Limb (tissue), 2 donors: Measurements from ENCODE around the gene PNCK.

Experiments
- DNase-seq, 2 donors: peaks; one replicate each; pipeline ENCODE4 v3.0.0-alpha.2; 2016; ENCODE audit errors: extremely low spot score in 2 of 2

PNCK gene

DNA sequence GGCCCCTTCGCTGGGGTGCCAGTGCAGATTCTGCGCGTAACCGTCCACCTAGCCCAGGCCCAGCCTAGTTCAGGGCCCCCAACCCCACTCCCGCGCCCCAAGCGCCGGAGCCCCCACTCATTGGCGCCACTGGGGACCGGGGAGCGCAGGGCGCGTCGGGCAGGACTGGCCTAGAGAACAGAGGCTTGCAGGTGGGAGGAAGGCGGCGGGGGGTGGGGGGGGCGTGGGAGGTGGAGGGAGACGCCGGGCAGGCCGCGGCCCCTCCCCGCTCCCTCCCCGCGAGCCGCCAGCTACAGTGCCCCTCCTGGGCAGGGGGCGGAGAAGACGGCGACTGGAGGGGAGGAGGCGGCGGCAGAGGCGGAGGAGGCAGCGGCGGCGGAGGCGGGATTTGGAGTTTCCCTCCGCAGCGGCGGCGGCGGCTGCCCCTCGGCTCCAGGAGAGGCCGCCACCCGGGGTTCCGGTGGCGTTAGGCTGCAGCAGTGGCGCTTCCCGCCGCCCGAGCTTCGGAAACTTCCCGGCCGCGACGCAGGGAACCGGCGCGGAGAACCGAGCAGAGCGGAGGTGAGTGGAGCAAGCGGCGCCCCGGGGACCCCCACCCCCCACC lies 31.5 kb downstream of the PNCK start:
- peak in 1 of 2 donors; percentile 37 for DNase-seq

- DNase-seq, result no peak
Observed at GRCh38 chrX:153641627-153642026, 32.0 kb downstream of the PNCK start.

GRCh38 chrX:153640736-153641575 lies 32.7 kb downstream of the PNCK start:
- no peak for DNase-seq

- DNase-seq, result no peak
Observed at GRCh38 chrX:153640045-153640686, 33.4 kb downstream of the PNCK start.

DNA sequence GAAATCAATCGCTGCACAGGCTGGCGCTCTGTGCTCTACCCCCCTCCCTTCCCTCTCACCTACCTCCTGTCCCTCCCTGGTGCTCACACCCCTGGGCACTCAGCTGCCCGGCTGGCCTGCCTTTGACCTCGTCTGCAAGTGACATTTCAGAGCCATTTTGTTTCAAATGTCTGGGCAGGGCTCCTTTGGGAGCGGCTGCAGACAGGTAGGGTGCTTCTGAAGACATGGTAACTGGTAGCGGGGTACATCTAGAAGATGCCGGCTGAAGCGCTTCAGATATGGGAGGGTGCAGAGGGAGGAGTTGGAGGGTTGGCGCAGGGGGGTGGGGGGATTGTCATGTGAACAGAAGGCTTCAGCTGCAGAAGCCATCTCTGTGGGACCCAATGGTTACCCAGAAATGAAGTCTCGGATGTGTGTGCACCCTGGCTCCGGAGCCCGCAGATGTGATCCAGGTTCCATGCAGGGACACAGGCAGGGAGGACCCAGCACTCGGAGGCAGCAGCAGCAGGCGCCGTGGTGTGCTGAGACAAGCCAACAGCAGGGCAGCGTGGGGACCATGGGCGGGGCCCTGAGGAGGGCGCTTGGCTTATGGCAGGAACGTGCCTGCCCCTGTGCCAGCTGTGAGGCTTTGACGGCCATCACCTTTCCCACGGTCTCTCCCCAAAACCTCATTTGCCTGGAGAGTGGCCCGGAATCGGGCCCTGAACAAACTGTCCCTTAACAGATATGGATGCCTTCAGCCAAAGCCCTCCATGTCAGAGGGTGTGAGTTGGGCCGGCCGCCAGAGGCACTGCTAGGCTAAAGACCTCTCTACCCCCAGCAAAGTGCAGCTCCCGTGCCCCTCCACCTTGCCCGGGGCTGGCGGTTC lies 34.2 kb downstream of the PNCK start:
- DNase-seq, result no peak

- no peak for DNase-seq
Observed at GRCh38 chrX:153638436-153639176, 35.0 kb downstream of the PNCK start.

DNA sequence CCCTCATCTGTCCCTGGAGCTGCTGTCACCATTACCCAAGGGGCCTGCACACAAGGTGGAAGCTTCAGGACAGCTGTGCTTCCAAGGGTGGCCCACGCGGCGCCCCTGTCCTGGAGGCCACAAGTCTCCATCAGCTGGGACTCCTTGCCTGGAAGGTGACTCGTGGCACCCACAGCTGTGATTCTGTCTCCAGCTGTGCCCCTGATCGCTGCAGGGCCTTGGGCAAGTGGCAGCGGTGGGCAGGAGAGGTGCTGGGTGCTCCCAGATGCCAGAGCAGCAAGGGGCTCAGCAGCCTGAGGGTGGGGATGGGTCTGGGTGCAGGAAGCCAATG lies 35.6 kb downstream of the PNCK start:
- DNase-seq, result no peak

DNA sequence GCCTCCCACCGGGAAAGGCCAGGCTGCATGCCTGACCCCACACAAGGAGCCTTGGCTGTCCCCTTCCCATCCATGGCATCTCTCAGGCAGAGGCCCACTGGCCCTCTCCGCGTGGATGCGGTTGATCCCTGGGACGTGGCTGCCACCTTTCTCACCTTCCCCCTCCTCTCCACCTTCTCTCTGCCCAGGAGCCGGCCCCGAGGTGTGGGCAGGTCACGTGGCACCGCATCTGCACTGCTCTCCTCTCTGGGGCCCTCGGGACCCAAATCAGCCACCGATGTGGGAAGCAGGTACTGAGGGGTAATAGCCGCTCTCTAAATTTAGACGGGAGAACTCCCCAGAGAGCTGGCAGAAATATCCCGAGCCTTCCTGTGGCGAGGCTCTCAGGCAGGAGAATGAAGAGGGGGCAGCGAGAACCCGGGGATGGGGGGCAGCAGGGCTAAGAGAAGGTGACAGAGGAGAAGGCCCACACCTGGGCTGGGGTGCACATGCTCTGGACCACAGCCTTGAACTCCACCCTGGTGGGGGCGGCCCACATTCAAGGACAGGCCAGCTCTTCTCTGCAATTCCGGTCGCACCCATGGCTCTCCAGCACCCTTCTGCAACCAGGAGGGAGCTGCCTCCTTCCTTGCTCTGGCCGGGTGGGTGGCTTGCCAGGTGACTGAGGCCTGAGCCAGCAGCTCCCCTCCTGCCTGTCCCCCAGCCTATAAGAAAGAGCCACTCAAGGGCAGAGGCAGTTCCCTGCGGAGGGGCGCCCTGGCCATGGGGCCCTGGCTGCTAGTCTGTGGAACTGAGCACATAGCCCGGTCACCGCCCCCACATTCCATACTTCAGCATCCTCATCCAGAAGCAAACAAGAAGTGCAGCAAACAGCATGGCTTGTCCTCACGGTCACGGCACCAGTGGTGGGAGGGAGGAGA lies 36.2 kb downstream of the PNCK start:
- no peak for DNase-seq

DNA sequence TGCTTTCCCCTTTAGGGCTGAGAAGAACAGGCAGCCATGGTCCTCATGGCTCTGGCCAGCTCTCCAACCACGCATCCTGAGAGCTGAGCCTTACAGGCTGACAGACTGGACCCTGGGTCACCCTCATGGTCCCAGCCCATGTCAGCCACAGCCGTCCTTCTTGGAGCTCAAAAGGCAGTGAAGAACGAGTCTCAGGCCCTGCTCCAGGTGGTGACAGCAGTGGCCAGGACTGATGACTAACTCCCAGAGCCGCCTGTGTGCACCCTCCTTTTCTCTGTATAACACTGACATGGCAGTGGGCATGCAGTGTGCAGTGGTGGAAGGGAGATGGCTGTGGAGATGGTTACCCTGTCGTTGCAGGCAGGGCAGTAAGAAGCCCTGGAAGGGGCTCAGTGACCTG lies 36.9 kb downstream of the PNCK start:
- no peak for DNase-seq

GRCh38 chrX:153635788-153636668 lies 37.6 kb downstream of the PNCK start:
- no peak for DNase-seq

DNA sequence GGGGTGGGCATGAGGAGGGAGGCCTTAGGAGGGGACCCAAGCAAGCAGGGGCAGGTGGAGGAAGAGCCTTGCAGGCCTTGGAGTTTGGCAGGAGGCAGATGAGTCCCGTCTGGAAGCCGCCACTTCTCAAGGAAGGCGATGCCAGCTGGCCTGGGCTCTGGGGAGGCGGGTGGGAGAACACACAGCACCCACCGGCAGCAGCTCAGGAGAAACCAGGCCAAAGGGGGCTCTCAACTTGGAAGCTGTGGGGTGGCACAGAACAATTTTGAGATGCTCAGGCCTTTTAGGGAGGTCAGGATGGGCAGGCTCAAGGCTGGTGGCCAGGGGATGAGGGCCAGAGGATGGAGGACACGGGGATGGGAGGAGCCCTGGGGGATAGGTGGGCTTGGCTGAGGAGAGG lies 38.2 kb downstream of the PNCK start:
- no peak for DNase-seq

DNA sequence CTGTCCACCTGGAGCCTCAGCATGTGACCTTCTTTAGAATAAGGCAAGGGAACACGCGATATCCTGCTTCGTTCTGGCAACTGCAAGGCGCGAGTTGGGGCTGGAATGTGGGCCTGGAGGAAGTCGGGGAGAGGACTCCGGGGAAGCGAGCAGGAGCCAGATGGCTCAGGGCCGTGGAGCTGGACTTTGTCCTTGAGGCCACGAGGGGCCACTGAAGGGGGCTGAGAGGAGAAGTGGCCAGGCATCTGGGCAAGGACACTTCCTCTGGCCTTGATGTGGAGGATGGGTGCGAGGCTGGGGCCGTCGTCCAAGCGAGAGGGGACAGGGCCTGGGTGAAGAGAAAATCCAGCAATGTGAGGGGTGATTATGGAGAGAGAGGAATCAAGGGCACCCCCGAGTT lies 38.8 kb downstream of the PNCK start:
- no peak for DNase-seq

DNA sequence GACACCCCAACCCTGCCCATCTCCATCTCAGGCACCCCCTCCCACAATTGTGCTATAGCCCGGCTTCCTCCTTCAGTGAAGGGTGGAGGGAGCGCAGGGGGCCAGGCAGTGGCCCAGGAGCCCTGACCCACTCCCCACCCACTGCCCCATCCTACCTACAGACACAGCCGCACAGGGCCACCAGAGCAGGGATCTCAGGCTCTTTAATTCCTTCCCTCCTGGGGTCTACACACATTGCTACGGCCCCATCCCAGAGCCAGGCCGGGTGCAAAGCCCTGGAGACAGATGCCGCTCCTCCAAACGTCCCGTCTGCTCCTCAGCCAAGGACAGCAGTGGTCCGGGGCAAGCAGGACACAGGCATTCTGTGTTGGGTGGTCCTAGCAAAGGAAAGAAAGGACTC lies 39.4 kb downstream of the PNCK start:
- no peak for DNase-seq

DNA sequence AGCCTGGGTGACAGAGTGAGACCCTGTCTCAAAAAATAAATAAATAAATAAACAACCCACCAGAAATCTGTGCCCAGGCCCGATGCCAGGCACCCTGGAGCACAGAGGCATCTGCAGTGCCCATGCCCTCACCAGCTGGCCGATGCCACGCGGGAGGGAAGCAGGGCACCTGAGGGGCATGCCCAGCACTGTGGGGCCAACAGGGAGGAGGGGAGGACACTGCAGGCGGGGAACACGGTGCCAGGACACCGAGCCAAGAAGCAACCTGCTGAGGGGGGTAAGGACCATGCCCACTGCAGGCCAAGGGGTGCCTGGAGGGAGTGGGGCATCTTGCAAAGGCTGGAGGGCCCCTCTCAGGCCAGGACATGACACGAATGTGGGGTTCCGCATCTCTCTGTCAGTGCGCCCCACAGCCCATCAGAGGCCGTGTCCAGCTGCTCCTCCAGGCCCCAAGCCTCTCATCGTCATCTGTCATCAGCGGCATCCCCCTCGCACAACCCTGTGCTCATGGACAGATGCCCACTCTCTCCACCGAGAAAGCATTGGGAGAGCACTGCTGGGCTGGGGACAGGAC lies 39.9 kb downstream of the PNCK start:
- no peak for DNase-seq

DNA sequence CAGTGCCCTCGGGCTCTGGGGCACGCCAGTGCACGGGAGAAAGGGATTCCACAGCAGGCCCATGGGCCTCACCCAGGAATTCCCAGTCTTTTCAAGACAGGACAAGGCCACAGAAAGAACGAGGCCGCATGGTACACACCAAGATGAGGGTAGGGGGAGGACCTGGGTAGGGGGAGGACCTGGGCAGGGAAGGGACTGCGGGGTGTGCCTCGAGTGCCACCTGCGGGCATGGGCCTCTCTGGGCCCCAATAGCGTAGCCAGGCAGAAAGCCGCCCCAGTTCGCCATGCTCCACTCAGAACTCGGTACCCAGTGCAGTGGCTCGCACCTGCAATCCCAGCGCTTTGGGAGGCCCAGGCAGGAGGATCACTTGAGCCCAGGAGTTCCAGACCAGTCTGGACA lies 40.6 kb downstream of the PNCK start:
- DNase-seq, result no peak

DNA sequence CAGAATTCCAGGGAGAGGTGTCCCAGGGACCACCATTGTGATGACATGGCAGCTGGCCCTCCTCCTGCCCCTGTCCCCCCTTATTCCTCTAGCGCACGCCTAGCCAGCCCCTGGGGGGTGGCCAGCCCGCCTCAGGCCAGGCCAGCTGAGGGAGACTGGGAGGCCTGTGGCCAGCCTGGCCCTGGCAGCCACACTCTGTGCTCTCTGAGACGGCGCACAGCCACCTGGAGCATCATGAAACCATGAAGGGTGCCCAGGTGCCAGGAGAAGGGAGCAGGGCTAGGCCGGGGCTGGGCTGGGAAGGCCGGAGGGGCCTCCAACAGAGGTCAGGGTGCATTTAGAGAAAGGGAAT lies 41.0 kb downstream of the PNCK start:
- no peak for DNase-seq

DNA sequence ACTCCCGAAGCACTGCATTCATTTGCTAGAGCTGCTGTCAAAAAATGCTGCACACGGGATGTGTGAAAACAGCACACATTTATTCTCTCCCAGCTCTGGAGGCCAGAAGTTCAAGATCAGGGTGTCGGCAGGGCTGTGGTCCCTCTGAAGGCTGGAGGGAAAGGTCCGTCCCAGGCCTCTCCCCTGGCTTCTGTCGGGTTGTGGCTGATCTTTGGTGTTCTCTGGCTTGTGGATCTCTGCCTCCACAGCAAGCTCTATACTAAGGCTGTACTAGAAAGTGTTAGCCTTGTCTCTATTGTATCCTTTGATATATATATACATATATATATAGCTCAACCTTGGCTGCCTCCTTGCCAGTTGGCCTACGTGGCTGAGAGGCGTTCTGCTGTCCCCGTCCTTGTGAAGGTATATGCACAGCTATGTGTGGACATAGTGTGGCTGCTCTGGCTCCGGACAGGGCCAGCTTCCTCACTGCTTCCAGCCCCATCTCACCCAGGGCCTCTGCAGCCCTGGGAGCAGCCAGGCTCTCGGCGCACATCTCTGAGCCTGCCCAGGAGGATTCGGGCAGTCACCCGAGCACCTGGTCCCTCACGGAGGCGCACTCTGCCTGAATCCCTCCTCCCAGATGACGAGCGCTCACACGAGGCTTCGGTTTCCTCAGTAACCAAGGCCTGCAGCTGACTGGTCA lies 41.6 kb downstream of the PNCK start:
- no peak for DNase-seq

DNA sequence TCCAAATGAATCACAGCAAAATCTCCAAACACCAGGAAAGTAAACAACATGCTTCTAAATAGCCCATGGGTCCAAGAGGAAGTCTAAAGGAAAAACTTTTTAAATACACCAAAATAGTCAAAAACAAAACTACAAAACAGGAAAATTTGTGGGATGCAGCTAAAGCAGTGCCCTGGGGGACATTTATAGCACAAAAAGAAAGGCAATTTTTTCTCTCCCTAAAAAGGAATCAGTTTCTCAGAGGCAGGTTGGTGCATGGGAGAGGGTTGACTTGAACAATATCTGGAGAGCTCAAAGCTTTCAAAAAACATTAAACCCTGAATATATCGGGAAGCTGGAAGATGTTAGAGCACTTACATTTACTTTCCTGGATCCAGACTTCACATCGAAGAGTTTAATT lies 42.3 kb downstream of the PNCK start:
- no peak for DNase-seq
